Tibial nerve (tissue), 4 donors: ENCODE data around the gene ALDOA. TPM values are rescaled to one million over a fixed set of nuclear protein-coding genes. Genes with fewer than 3 reads are reported as not detected.

Experiments
- DNase-seq, 2 donors: peaks; one replicate each; pipeline ENCODE4 v3.0.0-alpha.2; 2019; ENCODE audit warnings: low spot score in 2 of 2
- H3K27ac ChIP-seq, 4 donors: fragments of 200-600 bp; sonication (generic) in 3 of 4; one replicate each; pipeline ENCODE4 v1.5.1; 2017 to 2019; ENCODE audit warnings: mild to moderate bottlenecking in 1 of 4
- H3K27me3 ChIP-seq, 2 donors: fragments of 200-600 bp; sonication (generic) in 1 of 2; one replicate each; pipeline versions ENCODE4 v1.5.1 to v1.6.0; 2017 to 2019
- H3K36me3 ChIP-seq, 3 donors: fragments of 200-600 bp; sonication (generic); one replicate each; pipeline ENCODE4 v1.5.1; 2018 to 2019
- H3K4me1 ChIP-seq, 4 donors: fragments of 200-600 bp; sonication (generic) in 3 of 4; one replicate each; pipeline ENCODE4 v1.5.1; 2017 to 2019
- H3K4me3 ChIP-seq, 4 donors: fragments of 200-600 bp; sonication (generic) in 3 of 4; one replicate each; pipeline ENCODE4 v1.5.1; 2017 to 2019; ENCODE audit warnings: mild to moderate bottlenecking in 1 of 4, moderate library complexity in 1 of 4
- H3K9me3 ChIP-seq, 4 donors: fragments of 200-600 bp; sonication (generic) in 3 of 4; one replicate each; pipeline ENCODE4 v1.5.1; 2017 to 2019
- CTCF ChIP-seq, 5 experiments: fragments of 200-600 bp in 3 of 5; fragments of 450-650 bp in 2 of 5; sonication (generic) in 3 of 5; IDR thresholded peaks; one replicate each; pipeline ENCODE4 v1.5.1; 2016 to 2019; ENCODE audit warnings: antibody characterized with exemption in 5 of 5, mild to moderate bottlenecking in 3 of 5, moderate library complexity in 2 of 5
- EP300 ChIP-seq, 2 donors: sonication (generic); formaldehyde crosslinking; IDR thresholded peaks; one replicate each; pipeline ENCODE4 v1.6.1; 2017; ENCODE audit warnings: antibody characterized with exemption in 2 of 2, mild to moderate bottlenecking in 1 of 2
- POLR2A ChIP-seq, 2 donors: fragments of 450-650 bp; IDR thresholded peaks; one replicate each; pipeline ENCODE4 v1.6.1; 2017; ENCODE audit warnings: antibody characterized with exemption in 2 of 2, mild to moderate bottlenecking in 2 of 2, moderate library complexity in 2 of 2
- WGBS, 2 donors: methylation state at CpG; one replicate each; pipeline ENCODE4 v1.1.5; 2018; 5-methylcytosine and 5-hydroxymethylcytosine counted together
- total RNA-seq, 4 donors: library from RNA; depleted of rRNA; stranded (reverse); fragments of >200 nt; gene quantifications; one replicate each; pipeline ENCODE4 v1.1.0, GENCODE V29; 2016

ALDOA gene
- total RNA-seq, 4 donors from 2014 or later: 474 to 649 (median 487) TPM

GRCh38 chr16:30068750-30069610, 3.4 kb downstream of the ALDOA start:
- H3K9me3 ChIP-seq: no peaks in the 10 kb centered on the region
- H3K27ac ChIP-seq: peak overlapping the region in 2 of 4 donors; percentile 57
- 84 to 89% methylated on average over 16 to 17 of the region's 17 CpGs for WGBS, 2 donors
- TF ChIP-seq POLR2A (IDR thresholded peaks at IDR 0.05) (no peak), EP300 (IDR thresholded peaks at IDR 0.05) (no peak), CTCF (IDR thresholded peaks at IDR 0.05) (peak in 1 of 5 experiments; percentile 23)
- H3K4me1 ChIP-seq: peaks cover 0 to 46% (median 33%) of the 10 kb centered on the region in 4 donors
- H3K27me3 ChIP-seq: no peaks in the 10 kb centered on the region
- H3K36me3 ChIP-seq: peaks cover 3 to 71% (median 30%) of the 10 kb centered on the region in 3 donors
- H3K4me3 ChIP-seq: no peak overlapping the region
- DNase-seq: no peak

- H3K27me3 ChIP-seq: no peaks in the 10 kb centered on the region
- no peak for DNase-seq
- H3K4me3 ChIP-seq: no peak overlapping the region
- TF ChIP-seq POLR2A (IDR thresholded peaks at IDR 0.05) (no peak), CTCF (IDR thresholded peaks at IDR 0.05) (no peak), EP300 (IDR thresholded peaks at IDR 0.05) (no peak)
- H3K4me1 ChIP-seq: peaks cover 0 to 43% (median 33%) of the 10 kb centered on the region in 4 donors
- peak overlapping the region in 2 of 4 donors; percentile 57 for H3K27ac ChIP-seq
- 67 to 69% methylated on average over 31 of the region's 31 CpGs for WGBS, 2 donors
- H3K9me3 ChIP-seq: no peaks in the 10 kb centered on the region
- H3K36me3 ChIP-seq: peaks cover 3 to 71% (median 30%) of the 10 kb centered on the region in 3 donors
These were observed 4.3 kb downstream of the ALDOA start for GRCh38 chr16:30069611-30070462.

GRCh38 chr16:30070490-30070889, 4.9 kb downstream of the ALDOA start:
- no peak for DNase-seq
- Histone ChIP-seq H3K36me3 (peaks cover 3 to 71% (median 30%) of the 10 kb centered on the region in 3 donors), H3K27me3 (no peaks in the 10 kb centered on the region), H3K4me3 (no peak overlapping the region), H3K4me1 (peaks cover 0 to 50% (median 34%) of the 10 kb centered on the region in 4 donors), H3K9me3 (no peaks in the 10 kb centered on the region), H3K27ac (peak overlapping the region in 1 of 4 donors; percentile 57)
- TF ChIP-seq POLR2A (IDR thresholded peaks at IDR 0.05) (no peak), EP300 (IDR thresholded peaks at IDR 0.05) (no peak), CTCF (IDR thresholded peaks at IDR 0.05) (no peak)

- peak within 1 kb of the TSS; percentile 84 to 100 (median 96) for H3K4me3 ChIP-seq
- peaks cover 0 to 42% (median 11%) of the 10 kb centered on the region in 4 donors for H3K4me1 ChIP-seq
- no peaks in the 10 kb centered on the region for H3K27me3 ChIP-seq
- peak; percentile 71 to 93 for TF ChIP-seq EP300 (IDR thresholded peaks at IDR 0.05)
- TF ChIP-seq POLR2A (IDR thresholded peaks at IDR 0.05): peak; percentile 40 to 72
- no peak for TF ChIP-seq CTCF (IDR thresholded peaks at IDR 0.05)
- 2 to 3% methylated on average over 46 to 67 of the region's 67 CpGs for WGBS, 2 donors
- H3K27ac ChIP-seq: peak within 1 kb of the TSS; percentile 62 to 95 (median 92)
- peak; percentile 81 for DNase-seq
- no peaks in the 10 kb centered on the region for H3K9me3 ChIP-seq
- peaks cover 3 to 65% (median 4%) of the 10 kb centered on the region in 3 donors for H3K36me3 ChIP-seq
These were observed 10.1 kb downstream of the ALDOA start, which contains the start of gene PPP4C for GRCh38 chr16:30075503-30076275. PPP4C (plus strand) TSS chr16:30075994; CDS start chr16:30076378, 384 bp downstream.
